Mesodermal cell (in vitro differentiated cells): ENCODE results near the gene C2CD5.

Experiments
- H3K27ac ChIP-seq: 2 replicates; pipeline ENCODE4 v1.7.0; 2013; ENCODE audit warnings: mild to moderate bottlenecking, low read depth, low read length, moderate library complexity; ENCODE audit not compliant: severe bottlenecking
- H3K36me3 ChIP-seq: 2 replicates; pipeline ENCODE4 v1.7.1; 2013; ENCODE audit warnings: mild to moderate bottlenecking, low read length, moderate library complexity; ENCODE audit not compliant: control insufficient read depth, insufficient read depth
- H3K4me1 ChIP-seq: one replicate; pipeline ENCODE4 v1.7.1; 2013; ENCODE audit warnings: mild to moderate bottlenecking, low read length; ENCODE audit not compliant: insufficient read depth, control insufficient read depth, poor library complexity, severe bottlenecking
- H3K4me3 ChIP-seq: 2 replicates; pipeline ENCODE4 v1.7.0; 2013; ENCODE audit warnings: low read length, control low read depth, mild to moderate bottlenecking; ENCODE audit not compliant: insufficient read depth, poor library complexity, severe bottlenecking; ENCODE audit errors: extremely low read depth
- H3K9me3 ChIP-seq: 2 replicates; pipeline ENCODE4 v1.7.1; 2013; ENCODE audit warnings: mild to moderate bottlenecking, low read length, moderate library complexity; ENCODE audit not compliant: control insufficient read depth
- WGBS, 2 experiments: methylation state at CpG; one replicate each; pipeline ENCODE4 v1.1.5; 2013; ENCODE audit warnings: missing lambda C conversion rate in 2 of 2; ENCODE audit not compliant: insufficient coverage in 2 of 2; 5-methylcytosine and 5-hydroxymethylcytosine counted together

C2CD5 gene

DNA sequence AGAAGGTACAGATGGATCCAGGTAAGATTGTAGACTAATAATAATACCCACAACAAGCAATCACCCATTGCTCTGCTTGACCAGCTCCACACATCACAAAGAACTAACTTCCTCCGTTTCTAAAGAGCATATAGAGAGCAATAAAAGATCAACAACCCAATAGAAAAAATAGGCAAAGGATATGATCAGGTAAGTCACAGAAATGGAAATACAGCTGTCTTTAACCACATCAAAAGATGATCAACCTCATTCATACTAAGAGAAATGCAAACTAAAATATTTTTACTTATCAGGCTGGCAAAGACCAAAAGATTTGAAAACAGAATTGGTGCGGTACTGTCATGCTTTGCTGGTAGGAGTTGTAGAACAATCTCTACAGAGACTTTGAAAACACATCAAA is 8.9 kb downstream of the C2CD5 start:
- Histone ChIP-seq H3K27ac (no peak overlapping the region), H3K9me3 (peaks cover 8% of the 10 kb centered on the region), H3K4me3 (no peak overlapping the region), H3K36me3 (peaks cover 40% of the 10 kb centered on the region), H3K4me1 (peaks cover 3% of the 10 kb centered on the region)
- 80% methylated on average over 2 of the region's 2 CpGs; no CpG with 5 or more reads in 1 of the 2 experiments for WGBS, 2 experiments

DNA sequence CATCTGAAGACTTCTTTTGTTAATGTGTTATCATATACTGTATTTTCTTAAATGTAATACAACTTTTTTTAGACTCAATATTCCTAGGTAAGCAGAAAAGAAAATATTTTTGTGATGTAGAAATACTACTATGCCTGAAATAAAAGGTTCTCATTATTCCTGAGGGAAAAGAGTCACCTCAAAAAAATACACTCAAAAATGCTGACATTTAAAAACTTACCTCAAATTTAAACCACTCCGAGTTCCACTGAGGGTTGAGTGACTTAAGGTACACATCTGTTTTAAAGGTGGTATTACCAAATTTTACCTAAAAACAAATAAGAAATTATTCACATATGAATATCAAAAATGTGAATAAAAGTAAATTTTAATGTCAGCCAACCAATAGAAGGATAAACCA is 9.3 kb downstream of the C2CD5 start:
- Histone ChIP-seq H3K4me1 (peaks cover 3% of the 10 kb centered on the region), H3K36me3 (peaks cover 37% of the 10 kb centered on the region), H3K9me3 (peaks cover 8% of the 10 kb centered on the region), H3K27ac (no peak overlapping the region), H3K4me3 (no peak overlapping the region)
- WGBS, 2 experiments: no CpG with 5 or more reads among the region's 1 CpG

DNA sequence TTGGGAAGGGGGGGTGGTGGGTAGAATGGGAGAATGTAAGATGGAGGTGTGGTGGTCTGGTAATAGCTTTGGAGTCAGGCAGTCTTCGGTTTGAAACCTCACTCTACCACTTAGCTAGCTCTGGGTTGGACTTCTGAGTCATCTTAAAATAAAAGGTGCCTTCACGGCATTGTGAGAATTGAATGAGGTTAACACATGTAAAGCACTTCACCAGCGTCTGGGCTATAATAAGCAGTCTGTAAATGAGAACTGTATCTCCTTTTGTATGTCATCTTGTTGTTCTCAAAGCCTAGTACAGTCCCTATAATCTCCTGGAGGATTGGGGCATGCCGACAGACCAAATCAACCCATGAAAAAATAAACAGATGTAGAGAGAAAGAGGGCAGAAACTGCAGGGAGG is 11.2 kb downstream of the C2CD5 start:
- 92 to 100% methylated on average over 2 of the region's 4 CpGs for WGBS, 2 experiments
- peaks cover 8% of the 10 kb centered on the region for H3K9me3 ChIP-seq
- H3K36me3 ChIP-seq: peaks cover 34% of the 10 kb centered on the region
- H3K4me3 ChIP-seq: no peak overlapping the region
- no peak overlapping the region for H3K27ac ChIP-seq
- H3K4me1 ChIP-seq: no peaks in the 10 kb centered on the region

DNA sequence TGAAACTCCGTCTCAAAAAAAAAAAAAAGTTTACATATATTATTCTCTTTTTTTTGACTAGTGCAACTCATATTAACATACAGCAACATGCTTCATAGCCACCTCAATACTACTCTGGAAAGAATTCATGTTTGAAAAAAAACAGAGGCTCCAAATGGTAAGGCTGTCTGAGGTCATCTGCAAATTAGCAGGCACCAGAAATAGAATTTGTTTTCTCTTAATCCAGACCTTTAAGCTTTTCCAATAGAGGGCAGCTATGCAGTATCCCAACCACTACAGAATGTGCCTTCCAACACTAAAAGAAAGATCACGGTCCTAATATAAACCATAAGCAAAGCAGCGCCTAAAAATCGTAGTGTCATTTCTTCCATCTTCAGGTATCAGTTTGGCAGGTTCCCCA is 12.0 kb downstream of the C2CD5 start:
- Histone ChIP-seq H3K4me3 (no peak overlapping the region), H3K4me1 (no peaks in the 10 kb centered on the region), H3K9me3 (peaks cover 8% of the 10 kb centered on the region), H3K36me3 (peaks cover 34% of the 10 kb centered on the region), H3K27ac (no peak overlapping the region)
- WGBS, 2 experiments: 79 to 94% methylated on average over 3 of the region's 4 CpGs

DNA sequence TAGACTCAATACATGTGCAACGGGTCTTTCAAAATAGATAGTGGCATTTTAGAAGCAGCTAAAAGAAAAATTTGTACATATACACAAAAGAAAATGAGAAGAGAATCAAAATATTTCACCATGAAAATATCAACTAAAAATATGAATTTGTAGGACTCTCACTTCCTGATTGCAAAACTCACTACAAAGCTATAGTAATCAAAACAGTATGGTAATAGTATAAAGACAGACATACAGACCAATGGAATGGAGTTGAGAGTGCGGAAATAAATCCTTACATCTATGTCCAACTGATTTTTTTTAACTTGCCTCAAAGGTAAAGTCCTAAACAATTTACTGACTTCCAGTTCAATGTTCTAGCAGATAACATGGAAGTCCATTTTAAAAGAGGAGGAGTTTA is 13.1 kb downstream of the C2CD5 start:
- no CpG with 5 or more reads among the region's 2 CpGs for WGBS, 2 experiments
- no peaks in the 10 kb centered on the region for H3K4me1 ChIP-seq
- no peak overlapping the region for H3K4me3 ChIP-seq
- peaks cover 8% of the 10 kb centered on the region for H3K9me3 ChIP-seq
- H3K27ac ChIP-seq: no peak overlapping the region
- peaks cover 34% of the 10 kb centered on the region for H3K36me3 ChIP-seq

DNA sequence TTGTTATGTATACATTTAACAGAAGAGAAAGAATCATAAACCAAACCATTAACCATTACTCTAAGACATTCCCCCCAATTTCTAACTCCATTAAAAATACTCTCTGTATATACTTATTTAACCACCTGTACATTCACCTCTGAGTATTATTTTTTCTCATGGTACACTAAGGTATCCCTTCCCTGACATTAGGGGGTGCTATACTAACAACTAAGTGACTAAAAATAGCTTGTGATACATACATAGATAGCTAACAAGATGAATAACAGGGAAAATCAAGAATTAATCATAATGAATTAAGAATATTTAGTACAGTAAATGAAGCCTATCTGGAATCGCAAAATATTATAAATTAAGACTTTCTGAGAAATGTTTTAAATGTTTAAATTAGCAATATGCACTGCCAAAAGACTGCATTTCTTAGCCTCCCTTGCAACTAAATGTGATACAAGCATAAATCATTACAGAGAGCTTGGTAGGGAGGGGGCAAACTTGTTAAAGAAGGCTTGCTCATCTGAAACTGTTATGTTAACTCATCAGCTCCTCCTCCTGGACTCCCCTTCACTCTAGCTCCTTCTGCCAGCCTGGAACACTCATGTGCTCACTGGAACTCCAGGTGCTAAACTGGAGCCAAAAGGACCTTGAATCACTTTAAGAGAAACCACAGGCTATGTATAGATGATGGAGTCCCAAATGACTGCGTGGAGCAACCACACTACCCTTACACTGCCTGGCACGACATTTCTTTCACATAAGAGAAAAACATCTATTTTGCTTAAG is 14.9 kb downstream of the C2CD5 start:
- Histone ChIP-seq H3K27ac (no peak overlapping the region), H3K4me3 (no peak overlapping the region), H3K36me3 (peaks cover 32% of the 10 kb centered on the region), H3K4me1 (no peaks in the 10 kb centered on the region), H3K9me3 (peaks cover 8% of the 10 kb centered on the region)
- WGBS, 2 experiments: no CpG with 5 or more reads among the region's 3 CpGs

DNA sequence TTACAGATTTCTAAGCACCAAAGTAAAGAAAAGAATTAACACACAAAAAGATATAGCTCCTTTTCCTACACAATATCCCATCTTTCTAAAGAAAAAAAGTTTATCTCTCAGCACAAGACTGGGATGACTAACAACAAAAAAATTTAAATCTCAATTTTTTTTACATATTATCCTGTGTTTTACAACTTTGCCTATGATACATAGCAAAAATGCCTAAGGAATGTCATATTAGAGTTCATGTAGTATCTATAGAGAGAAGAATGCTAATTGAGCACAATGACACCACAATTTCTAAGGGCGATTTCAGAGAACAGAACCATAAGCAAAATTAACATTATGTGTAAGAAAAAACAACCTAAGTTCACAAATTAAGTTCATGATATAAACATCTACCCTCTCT is 16.3 kb downstream of the C2CD5 start:
- WGBS, 2 experiments: 83% methylated on average over 1 of the region's 1 CpG; no CpG with 5 or more reads in 1 of the 2 experiments

DNA sequence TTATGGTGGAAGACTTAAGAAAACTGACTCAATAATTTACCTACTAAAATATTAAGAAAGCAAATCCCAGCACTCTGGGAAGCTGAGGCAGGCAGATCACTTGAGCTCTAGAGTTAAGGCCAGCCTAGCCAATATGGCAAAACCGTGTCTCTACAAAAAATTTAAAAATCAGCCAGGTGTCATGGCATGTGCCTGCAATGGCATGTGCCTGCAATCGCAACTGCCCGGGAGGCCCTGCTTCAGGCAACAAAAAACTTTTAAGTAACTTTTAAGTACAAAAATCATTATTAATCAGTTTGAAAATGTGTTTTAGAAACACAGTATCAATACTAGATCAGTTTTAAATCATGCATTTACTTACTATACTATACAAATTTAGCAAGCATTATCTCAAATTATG is 17.5 kb downstream of the C2CD5 start:
- Histone ChIP-seq H3K4me1 (no peaks in the 10 kb centered on the region), H3K36me3 (peaks cover 16% of the 10 kb centered on the region), H3K27ac (no peak overlapping the region), H3K4me3 (no peak overlapping the region), H3K9me3 (peaks cover 8% of the 10 kb centered on the region)
- 88 to 100% methylated on average over 1 of the region's 3 CpGs for WGBS, 2 experiments

More for the DNA sequence above, 16.3 kb downstream of the C2CD5 start:
- Histone ChIP-seq H3K36me3 (peaks cover 27% of the 10 kb centered on the region), H3K4me3 (no peak overlapping the region), H3K9me3 (peaks cover 8% of the 10 kb centered on the region), H3K27ac (no peak overlapping the region), H3K4me1 (no peaks in the 10 kb centered on the region)

DNA sequence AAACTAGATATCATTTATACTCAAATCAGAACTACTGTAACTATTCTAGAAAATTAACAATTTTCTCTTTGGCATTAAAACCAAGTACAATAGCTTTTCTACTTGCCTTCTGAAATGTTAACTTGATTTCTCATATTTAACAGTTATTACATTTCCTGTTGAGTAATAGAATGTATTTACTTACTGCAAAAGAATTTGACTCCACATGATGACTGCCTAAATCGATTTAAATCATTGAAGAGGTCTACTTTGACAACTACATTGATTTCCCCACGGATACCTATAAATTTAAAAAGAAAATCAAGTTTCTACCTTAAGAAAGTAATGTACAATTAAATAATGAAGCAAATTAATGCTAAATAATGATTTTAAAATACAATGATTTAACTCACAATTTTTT is 18.9 kb downstream of the C2CD5 start:
- no peak overlapping the region for H3K27ac ChIP-seq
- 100% methylated on average over 1 of the region's 2 CpGs; no CpG with 5 or more reads in 1 of the 2 experiments for WGBS, 2 experiments
- H3K9me3 ChIP-seq: no peaks in the 10 kb centered on the region

DNA sequence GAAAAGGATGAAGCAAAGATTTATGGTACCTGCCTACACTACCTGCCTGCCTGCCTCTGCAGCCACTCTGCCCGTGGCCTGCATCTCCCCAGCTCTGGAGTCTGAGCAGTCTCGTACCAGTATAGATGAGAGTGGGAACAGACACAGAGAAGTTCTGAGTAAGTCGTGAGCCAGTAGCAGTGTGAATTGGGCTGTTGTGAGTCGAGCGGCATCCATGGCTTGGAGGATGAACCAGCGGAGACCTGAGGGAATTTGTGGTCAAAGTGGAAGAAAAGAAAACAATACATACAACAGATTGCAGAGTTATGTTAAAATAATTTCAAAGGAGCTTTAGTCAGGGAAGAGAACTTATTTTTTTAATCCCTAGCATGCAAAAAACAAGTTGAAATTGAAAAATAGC is 25.3 kb downstream of the C2CD5 start:
- Histone ChIP-seq H3K4me1 (no peaks in the 10 kb centered on the region), H3K4me3 (no peak overlapping the region), H3K36me3 (peaks cover 9% of the 10 kb centered on the region), H3K27ac (no peak overlapping the region), H3K9me3 (no peaks in the 10 kb centered on the region)
- WGBS, 2 experiments: 90 to 100% methylated on average over 1 to 3 of the region's 6 CpGs

More for the DNA sequence above, 18.9 kb downstream of the C2CD5 start:
- no peak overlapping the region for H3K4me3 ChIP-seq
- peaks cover 5% of the 10 kb centered on the region for H3K36me3 ChIP-seq
- H3K4me1 ChIP-seq: no peaks in the 10 kb centered on the region

DNA sequence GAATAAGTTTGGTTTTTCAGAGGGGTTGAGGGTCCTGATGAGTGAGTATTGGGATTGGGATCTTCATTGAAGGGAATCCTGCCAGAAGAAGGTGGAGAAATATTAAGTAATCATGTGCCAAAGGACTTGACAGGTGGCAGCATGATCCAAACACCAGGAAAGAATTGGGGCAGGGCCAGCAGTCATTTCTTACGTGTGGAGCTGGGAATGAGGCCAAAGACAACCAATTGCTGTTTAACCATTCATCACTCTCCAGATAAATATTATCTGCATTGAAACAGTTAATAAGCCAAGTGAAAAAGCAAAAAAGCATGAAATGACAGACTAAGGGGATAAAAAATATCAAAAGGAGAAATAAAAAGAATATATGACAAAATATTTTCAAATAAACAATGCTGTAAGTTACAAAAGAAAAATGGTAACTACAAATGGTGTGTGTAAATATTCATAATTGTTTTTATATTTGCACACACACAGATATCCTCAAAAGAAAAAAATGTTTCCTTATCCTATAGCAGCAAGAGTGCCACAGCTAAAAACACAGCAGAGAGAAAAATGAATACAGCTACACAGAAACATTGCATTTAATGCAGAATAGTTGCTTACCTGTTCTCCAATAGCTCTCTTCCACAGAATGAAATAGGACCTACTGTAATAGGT is 26.2 kb downstream of the C2CD5 start:
- no peak overlapping the region for H3K4me3 ChIP-seq
- H3K27ac ChIP-seq: no peak overlapping the region
- no peaks in the 10 kb centered on the region for H3K4me1 ChIP-seq
- peaks cover 8% of the 10 kb centered on the region for H3K36me3 ChIP-seq
- WGBS, 2 experiments: no CpG with 5 or more reads among the region's 1 CpG
- no peaks in the 10 kb centered on the region for H3K9me3 ChIP-seq
